ENCODE data around the gene CSF3R. TPM values are rescaled to one million over a fixed set of nuclear protein-coding genes. Genes with fewer than 3 reads are reported as not detected.
A peak's percentile ranks its signal among the peaks of the same experiment; 100 is the strongest.

CSF3R gene
- total and polyA plus RNA-seq, 9 of the 15 experiments (the other 6 are each of a cell fraction or from before 2014, with no cell fraction given), result 0.21 to 0.86 (median 0.40) TPM; not detected in 1

GRCh38 chr1:36463803-36464604 is 18.7 kb downstream of the CSF3R start, which contains the start of gene MRPS15 (continued):
- no peak for TF ChIP-seq TCFL5 (CRISPR knock-in tag; conservative IDR thresholded peaks at IDR 0.05)
- TF ChIP-seq PBX2 (CRISPR knock-in tag; IDR thresholded peaks at IDR 0.05; ENCODE audit: low read depth), result no peak
- no peak for TF ChIP-seq PBX2 (tag; conservative IDR thresholded peaks at IDR 0.05; ENCODE audit: low read depth)
- no peak for TF ChIP-seq KHSRP (IDR thresholded peaks at IDR 0.05)
- peak in 1 of 2 experiments; percentile 87 for TF ChIP-seq TBL1XR1 (IDR thresholded peaks at IDR 0.05; ENCODE audit: low read length in 2 of 2)
- TF ChIP-seq SMAD3 (CRISPR knock-in tag; conservative IDR thresholded peaks at IDR 0.05), result no peak
- TF ChIP-seq RBM17 (IDR thresholded peaks at IDR 0.05; ENCODE audit: borderline replicate concordance, low read depth, low read length), result no peak
- no peak for TF ChIP-seq NFE2L1 (tag; IDR thresholded peaks at IDR 0.05; ENCODE audit: borderline replicate concordance, low read depth)
- TF ChIP-seq POLR2B (IDR thresholded peaks at IDR 0.05; ENCODE audit: low read depth, partially characterized antibody), result peak; percentile 89
- peak; percentile 28; the same call in 1 of the 2 replicates for TF ChIP-seq ZBTB7A (IDR thresholded peaks at IDR 0.05; ENCODE audit: borderline replicate concordance, control insufficient read depth, low read depth, low read length)
- no peak for TF ChIP-seq ZNF785 (CRISPR knock-in tag; IDR thresholded peaks at IDR 0.05)
- TF ChIP-seq TRIM24 (IDR thresholded peaks at IDR 0.05), result peak; percentile 66 to 68; a peak in 3 of 4 replicates
- peak; percentile 83; the same call in 1 of the 2 replicates for TF ChIP-seq RERE (CRISPR knock-in tag; IDR thresholded peaks at IDR 0.05; ENCODE audit: borderline replicate concordance)
- peak; percentile 73 for TF ChIP-seq CEBPZ (IDR thresholded peaks at IDR 0.05; ENCODE audit: borderline replicate concordance, low read depth, low read length)
- TF ChIP-seq ZNF586 (CRISPR knock-in tag; conservative IDR thresholded peaks at IDR 0.05), result no peak
- peak; percentile 56; the same call in 1 of the 2 replicates for TF ChIP-seq LEF1 (IDR thresholded peaks at IDR 0.05)

Data from K562 (cell line).